ENCODE results near the gene PFDN1.

Gene PFDN1

GRCh38 chr5:140317859-140318258 lies 15.0 kb upstream of the PFDN1 start:
- DNase-seq (ENCODE audit: extremely low spot score), result no peak
- TF ChIP-seq, protein P1, sequence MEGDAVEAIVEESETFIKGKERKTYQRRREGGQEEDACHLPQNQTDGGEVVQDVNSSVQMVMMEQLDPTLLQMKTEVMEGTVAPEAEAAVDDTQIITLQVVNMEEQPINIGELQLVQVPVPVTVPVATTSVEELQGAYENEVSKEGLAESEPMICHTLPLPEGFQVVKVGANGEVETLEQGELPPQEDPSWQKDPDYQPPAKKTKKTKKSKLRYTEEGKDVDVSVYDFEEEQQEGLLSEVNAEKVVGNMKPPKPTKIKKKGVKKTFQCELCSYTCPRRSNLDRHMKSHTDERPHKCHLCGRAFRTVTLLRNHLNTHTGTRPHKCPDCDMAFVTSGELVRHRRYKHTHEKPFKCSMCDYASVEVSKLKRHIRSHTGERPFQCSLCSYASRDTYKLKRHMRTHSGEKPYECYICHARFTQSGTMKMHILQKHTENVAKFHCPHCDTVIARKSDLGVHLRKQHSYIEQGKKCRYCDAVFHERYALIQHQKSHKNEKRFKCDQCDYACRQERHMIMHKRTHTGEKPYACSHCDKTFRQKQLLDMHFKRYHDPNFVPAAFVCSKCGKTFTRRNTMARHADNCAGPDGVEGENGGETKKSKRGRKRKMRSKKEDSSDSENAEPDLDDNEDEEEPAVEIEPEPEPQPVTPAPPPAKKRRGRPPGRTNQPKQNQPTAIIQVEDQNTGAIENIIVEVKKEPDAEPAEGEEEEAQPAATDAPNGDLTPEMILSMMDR (IDR thresholded peaks at IDR 0.05; ENCODE audit: control extremely low read depth, extremely low read depth, low read depth, missing control alignments), result no peak
- ChIA-PET CTCF (interaction anchor here (1.1 to 4.0 kb wide), 3 partner anchors 13 to 34 kb away, joined by 3 to 15 read pairs (median 4); no protein-coding TSS in a partner anchor), POLR2A (no interaction called here)

- no peak for DNase-seq (ENCODE audit: extremely low spot score)
- ChIA-PET CTCF (interaction anchor here (1.1 to 1.6 kb wide), 3 partner anchors 10 to 68 kb away, joined by 3 to 5 read pairs (median 4); no protein-coding TSS in a partner anchor), POLR2A (no interaction called here)
- TF ChIP-seq, protein P1 (IDR thresholded peaks at IDR 0.05; ENCODE audit: control extremely low read depth, extremely low read depth, low read depth, missing control alignments), result no peak
Observed at GRCh38 chr5:140312791-140313189, 9.9 kb upstream of the PFDN1 start.

- ChIA-PET CTCF (interaction anchor here (1.0 to 2.0 kb wide), 7 partner anchors 9 to 68 kb away, joined by 3 to 5 read pairs (median 4); partner anchors contain the start of gene PFDN1), POLR2A (no interaction called here)
- DNase-seq (ENCODE audit: extremely low spot score), result no peak
- TF ChIP-seq, protein P1 (IDR thresholded peaks at IDR 0.05; ENCODE audit: control extremely low read depth, extremely low read depth, low read depth, missing control alignments), result no peak
Observed at GRCh38 chr5:140312067-140312790, 9.3 kb upstream of the PFDN1 start.

- POLR2A ChIA-PET, result no interaction called here
- TF ChIP-seq, protein P1 (IDR thresholded peaks at IDR 0.05; ENCODE audit: control extremely low read depth, extremely low read depth, low read depth, missing control alignments), result no peak
- no peak for DNase-seq (ENCODE audit: extremely low spot score)
- CTCF ChIA-PET, result interaction anchor here (1.0 to 2.0 kb wide), 7 partner anchors 8 to 67 kb away, joined by 3 to 7 read pairs (median 5); partner anchors contain the start of gene PFDN1
Observed at GRCh38 chr5:140311011-140311467, 8.1 kb upstream of the PFDN1 start.

GRCh38 chr5:140310434-140310833 lies 7.5 kb upstream of the PFDN1 start:
- ChIA-PET POLR2A (no interaction called here), CTCF (interaction anchor here (1.5 to 2.0 kb wide), 5 partner anchors 8 to 66 kb away, joined by 3 to 7 read pairs (median 5); partner anchors contain the start of gene PFDN1)
- TF ChIP-seq, protein P1 (IDR thresholded peaks at IDR 0.05; ENCODE audit: control extremely low read depth, extremely low read depth, low read depth, missing control alignments), result no peak
- no peak for DNase-seq (ENCODE audit: extremely low spot score)

DNA sequence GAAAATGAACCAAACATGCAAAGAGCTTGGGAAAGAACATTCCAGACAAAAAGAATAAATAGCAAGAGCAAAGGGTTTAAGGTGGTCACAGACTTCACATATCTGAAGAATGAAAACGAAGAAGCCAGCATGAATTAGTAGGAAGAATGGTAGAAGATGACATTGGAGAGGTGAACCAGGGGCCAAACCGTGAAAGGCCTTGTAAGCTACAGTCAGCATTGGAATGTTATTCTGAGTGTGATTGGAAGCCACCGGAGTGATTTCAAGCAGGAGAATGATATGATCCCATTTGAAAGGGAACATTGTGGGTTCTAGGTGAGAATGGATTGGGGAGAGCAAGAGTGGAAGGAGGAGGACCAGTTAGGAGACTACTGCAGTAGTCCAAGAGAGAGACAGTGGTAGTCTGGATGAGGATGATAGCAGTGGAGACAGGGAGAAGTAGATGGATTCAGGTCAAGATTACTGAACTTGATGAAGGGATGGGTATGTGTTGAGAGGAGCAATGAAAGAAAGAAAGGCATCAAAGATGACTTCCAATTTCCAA lies 6.9 kb upstream of the PFDN1 start:
- POLR2A ChIA-PET, result no interaction called here
- CTCF ChIA-PET, result interaction anchor here (1.4 to 2.0 kb wide), 4 partner anchors 13 to 42 kb away, joined by 3 to 7 read pairs (median 4); no protein-coding TSS in a partner anchor

More for the DNA sequence above, 6.9 kb upstream of the PFDN1 start:
- no peak for DNase-seq (ENCODE audit: extremely low spot score)
- TF ChIP-seq, protein P1 (IDR thresholded peaks at IDR 0.05; ENCODE audit: control extremely low read depth, extremely low read depth, low read depth, missing control alignments), result no peak

Data from GM10248 (cell line).